ENCODE results near the gene CTSK. TPM values are rescaled to one million over a fixed set of nuclear protein-coding genes. Genes with fewer than 3 reads are reported as not detected.

CTSK gene
- total and polyA plus RNA-seq, 2 donors from 2014 or later: 11.6 to 16.8 TPM

DNA sequence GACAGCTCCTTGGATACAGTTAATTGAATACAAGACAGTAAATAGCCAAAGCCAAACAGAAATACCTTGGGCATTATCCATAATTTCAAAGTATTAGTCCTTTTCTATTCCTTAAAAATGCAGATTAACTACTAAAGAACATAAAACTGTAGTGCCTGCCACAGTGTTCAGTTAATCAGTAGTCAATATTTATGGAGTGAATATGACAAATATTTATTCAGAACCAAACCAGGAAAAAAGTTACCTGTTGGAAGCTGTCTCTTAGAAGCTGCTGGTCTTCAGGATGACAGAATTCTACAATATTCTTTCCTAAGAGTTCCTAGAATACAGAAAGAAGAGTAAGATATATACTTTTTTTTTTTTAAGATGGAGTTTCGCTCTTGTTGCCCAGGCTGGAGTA lies 18.2 kb upstream of the CTSK start:
- H3K4me1 ChIP-seq (ENCODE audit: control insufficient read depth in 2 of 3, insufficient read depth in 2 of 3, low read depth in 1 of 3, low read length in 3 of 3): no peaks in the 10 kb centered on the region
- H3K27ac ChIP-seq (ENCODE audit: low read depth in 2 of 2, low read length in 2 of 2): no peak overlapping the region
- H3K9ac ChIP-seq (ENCODE audit: low read length in 3 of 3): no peak overlapping the region
- TF ChIP-seq, protein P1, sequence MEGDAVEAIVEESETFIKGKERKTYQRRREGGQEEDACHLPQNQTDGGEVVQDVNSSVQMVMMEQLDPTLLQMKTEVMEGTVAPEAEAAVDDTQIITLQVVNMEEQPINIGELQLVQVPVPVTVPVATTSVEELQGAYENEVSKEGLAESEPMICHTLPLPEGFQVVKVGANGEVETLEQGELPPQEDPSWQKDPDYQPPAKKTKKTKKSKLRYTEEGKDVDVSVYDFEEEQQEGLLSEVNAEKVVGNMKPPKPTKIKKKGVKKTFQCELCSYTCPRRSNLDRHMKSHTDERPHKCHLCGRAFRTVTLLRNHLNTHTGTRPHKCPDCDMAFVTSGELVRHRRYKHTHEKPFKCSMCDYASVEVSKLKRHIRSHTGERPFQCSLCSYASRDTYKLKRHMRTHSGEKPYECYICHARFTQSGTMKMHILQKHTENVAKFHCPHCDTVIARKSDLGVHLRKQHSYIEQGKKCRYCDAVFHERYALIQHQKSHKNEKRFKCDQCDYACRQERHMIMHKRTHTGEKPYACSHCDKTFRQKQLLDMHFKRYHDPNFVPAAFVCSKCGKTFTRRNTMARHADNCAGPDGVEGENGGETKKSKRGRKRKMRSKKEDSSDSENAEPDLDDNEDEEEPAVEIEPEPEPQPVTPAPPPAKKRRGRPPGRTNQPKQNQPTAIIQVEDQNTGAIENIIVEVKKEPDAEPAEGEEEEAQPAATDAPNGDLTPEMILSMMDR (IDR thresholded peaks at IDR 0.05; ENCODE audit: borderline replicate concordance, extremely low read depth, insufficient read depth): no peak
- H3K27me3 ChIP-seq (ENCODE audit: control insufficient read depth, insufficient read depth, low read length): no peaks in the 10 kb centered on the region
- DNase-seq (no peak), FAIRE-seq (no peak)
- H3K9me3 ChIP-seq (ENCODE audit: control insufficient read depth in 2 of 3, insufficient read depth in 1 of 3, low read length in 3 of 3): no peaks in the 10 kb centered on the region
- peaks cover 10 to 47% (median 15%) of the 10 kb centered on the region in 3 donors for H3K36me3 ChIP-seq (ENCODE audit: control insufficient read depth in 2 of 3, insufficient read depth in 3 of 3, low read length in 3 of 3)
- intact Hi-C loops (cut with DNase I): no loop called here
- H3K4me3 ChIP-seq (ENCODE audit: low read length in 3 of 3): no peak overlapping the region

DNA sequence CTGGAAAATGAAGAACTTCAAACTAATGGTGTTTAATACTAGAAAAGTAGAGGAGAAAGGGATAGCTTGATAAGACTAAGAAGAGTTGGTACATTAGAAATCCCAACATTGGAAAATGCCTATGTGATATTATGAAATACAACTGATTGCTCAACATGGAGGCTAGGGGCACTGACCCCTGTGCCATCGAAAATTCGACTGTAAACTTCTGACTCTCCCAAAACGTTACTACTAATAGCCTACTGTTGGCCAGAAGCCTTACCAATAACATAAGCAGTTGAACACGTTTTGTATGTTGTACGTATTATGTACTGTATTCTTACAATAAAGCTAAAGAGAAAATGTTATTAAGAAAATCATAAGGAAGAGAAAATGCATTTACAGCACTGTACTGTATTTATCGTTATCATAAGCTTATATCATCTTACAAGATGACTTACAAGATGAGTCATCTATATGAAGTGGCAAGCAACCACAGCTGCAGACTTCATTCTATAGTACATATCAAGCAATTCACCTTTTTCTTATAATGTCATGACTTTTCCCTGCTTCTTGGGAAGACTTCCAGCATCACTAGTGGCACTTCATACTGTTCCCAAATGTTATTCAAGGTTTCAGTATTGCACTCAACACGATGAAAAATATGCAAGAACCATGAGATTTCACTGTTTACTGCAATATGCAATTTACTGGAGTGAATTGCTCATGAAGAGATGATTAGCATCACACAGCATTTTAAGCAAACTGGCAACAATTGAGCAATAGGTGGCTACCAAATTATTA lies 12.9 kb upstream of the CTSK start:
- TF ChIP-seq, protein P1 (IDR thresholded peaks at IDR 0.05; ENCODE audit: borderline replicate concordance, extremely low read depth, insufficient read depth): no peak
- no peaks in the 10 kb centered on the region for H3K4me1 ChIP-seq (ENCODE audit: control insufficient read depth in 2 of 3, insufficient read depth in 2 of 3, low read depth in 1 of 3, low read length in 3 of 3)
- no peak overlapping the region for H3K27ac ChIP-seq (ENCODE audit: low read depth in 2 of 2, low read length in 2 of 2)
- intact Hi-C loops (cut with DNase I): no loop called here
- no peaks in the 10 kb centered on the region for H3K9me3 ChIP-seq (ENCODE audit: control insufficient read depth in 2 of 3, insufficient read depth in 1 of 3, low read length in 3 of 3)
- FAIRE-seq (no peak), DNase-seq (no peak)
- no peak overlapping the region for H3K4me3 ChIP-seq (ENCODE audit: low read length in 3 of 3)
- no peaks in the 10 kb centered on the region for H3K27me3 ChIP-seq (ENCODE audit: control insufficient read depth, insufficient read depth, low read length)
- H3K36me3 ChIP-seq (ENCODE audit: control insufficient read depth in 2 of 3, insufficient read depth in 3 of 3, low read length in 3 of 3): peaks cover 6 to 47% (median 36%) of the 10 kb centered on the region in 3 donors
- no peak overlapping the region for H3K9ac ChIP-seq (ENCODE audit: low read length in 3 of 3)

DNA sequence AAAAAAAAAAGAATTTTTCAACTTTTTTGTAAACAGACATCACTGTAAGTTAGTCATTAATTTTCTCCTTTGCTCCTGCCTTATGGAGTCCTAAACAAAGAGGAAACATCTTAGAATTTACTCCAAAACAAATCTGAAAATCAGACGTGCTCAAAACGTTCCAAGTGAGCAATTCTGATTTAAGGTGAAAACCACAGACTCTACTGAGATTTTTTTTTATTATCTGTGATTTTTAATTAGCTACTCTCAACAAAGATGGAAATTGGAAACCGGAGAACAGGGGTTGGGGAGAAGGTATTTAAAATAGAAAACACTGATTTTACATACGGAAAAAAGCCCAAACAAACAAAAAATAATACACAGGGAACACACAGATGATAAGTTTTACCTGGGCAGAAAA lies 7.8 kb upstream of the CTSK start:
- Histone ChIP-seq H3K9me3 (ENCODE audit: control insufficient read depth in 2 of 3, insufficient read depth in 1 of 3, low read length in 3 of 3) (no peaks in the 10 kb centered on the region), H3K4me3 (ENCODE audit: low read length in 3 of 3) (no peak overlapping the region), H3K27me3 (ENCODE audit: control insufficient read depth, insufficient read depth, low read length) (no peaks in the 10 kb centered on the region), H3K27ac (ENCODE audit: low read depth in 2 of 2, low read length in 2 of 2) (no peak overlapping the region), H3K9ac (ENCODE audit: low read length in 3 of 3) (no peak overlapping the region), H3K4me1 (ENCODE audit: control insufficient read depth in 2 of 3, insufficient read depth in 2 of 3, low read depth in 1 of 3, low read length in 3 of 3) (no peaks in the 10 kb centered on the region), H3K36me3 (ENCODE audit: control insufficient read depth in 2 of 3, insufficient read depth in 3 of 3, low read length in 3 of 3) (peaks cover 12 to 65% (median 40%) of the 10 kb centered on the region in 3 donors)
- TF ChIP-seq, protein P1 (IDR thresholded peaks at IDR 0.05; ENCODE audit: borderline replicate concordance, extremely low read depth, insufficient read depth): no peak
- intact Hi-C loops (cut with DNase I): no loop called here
- FAIRE-seq (no peak), DNase-seq (no peak)
